GM13977 (cell line): ENCODE measurements around the gene RER1.

Experiments used
- DNase-seq: peaks from one replicate; pipeline ENCODE4 v3.0.0; 2012; ENCODE audit warnings: low spot score
- in situ Hi-C: fragments of 300-500 bp; cut with MboI; formaldehyde crosslinking; loops from one replicate; pipeline ENCODE4 v1.12.0; 2022; ENCODE audit warnings: low sequenced_read_pairs, low pct_unique_long_range_greater_than_20kb, mixed read lengths, inconsistent platforms; ENCODE audit not compliant: unreplicated experiment
- TF ChIP-seq, protein P1 (sequence below): IDR thresholded peaks from 2 replicates; pipeline ENCODE4 v1.5.1; 2012; ENCODE audit warnings: mild to moderate bottlenecking, control low read depth; ENCODE audit not compliant: insufficient read depth; ENCODE audit errors: extremely low read depth, missing control alignments

Gene RER1

DNA sequence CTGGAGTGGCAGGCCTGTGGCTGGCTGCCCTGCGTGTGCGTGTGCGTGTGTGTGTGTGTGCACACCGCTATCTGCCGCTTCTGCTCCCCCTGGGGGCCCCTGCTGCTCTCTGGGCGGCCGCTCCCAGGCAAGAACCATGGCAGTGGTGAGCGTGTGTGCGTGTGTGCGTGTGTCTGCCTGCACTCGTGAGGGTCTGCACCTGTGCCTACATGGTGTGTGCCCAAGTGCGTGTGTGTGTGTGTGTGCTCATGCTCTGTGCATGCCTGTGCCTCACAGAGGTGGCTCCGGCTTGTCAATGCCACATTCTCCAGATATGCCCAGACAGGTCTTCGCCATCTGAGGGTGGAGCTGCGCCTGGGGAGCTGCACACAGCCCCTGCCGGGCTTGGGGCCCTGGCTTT is 39.5 kb downstream of the RER1 start:
- no peak for DNase-seq
- in situ Hi-C loops = no loop called here
- TF ChIP-seq, protein P1, sequence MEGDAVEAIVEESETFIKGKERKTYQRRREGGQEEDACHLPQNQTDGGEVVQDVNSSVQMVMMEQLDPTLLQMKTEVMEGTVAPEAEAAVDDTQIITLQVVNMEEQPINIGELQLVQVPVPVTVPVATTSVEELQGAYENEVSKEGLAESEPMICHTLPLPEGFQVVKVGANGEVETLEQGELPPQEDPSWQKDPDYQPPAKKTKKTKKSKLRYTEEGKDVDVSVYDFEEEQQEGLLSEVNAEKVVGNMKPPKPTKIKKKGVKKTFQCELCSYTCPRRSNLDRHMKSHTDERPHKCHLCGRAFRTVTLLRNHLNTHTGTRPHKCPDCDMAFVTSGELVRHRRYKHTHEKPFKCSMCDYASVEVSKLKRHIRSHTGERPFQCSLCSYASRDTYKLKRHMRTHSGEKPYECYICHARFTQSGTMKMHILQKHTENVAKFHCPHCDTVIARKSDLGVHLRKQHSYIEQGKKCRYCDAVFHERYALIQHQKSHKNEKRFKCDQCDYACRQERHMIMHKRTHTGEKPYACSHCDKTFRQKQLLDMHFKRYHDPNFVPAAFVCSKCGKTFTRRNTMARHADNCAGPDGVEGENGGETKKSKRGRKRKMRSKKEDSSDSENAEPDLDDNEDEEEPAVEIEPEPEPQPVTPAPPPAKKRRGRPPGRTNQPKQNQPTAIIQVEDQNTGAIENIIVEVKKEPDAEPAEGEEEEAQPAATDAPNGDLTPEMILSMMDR = no peak

- in situ Hi-C loops = no loop called here
- TF ChIP-seq, protein P1 = no peak
- no peak for DNase-seq
Measured at GRCh38 chr1:2431518-2431917, 39.9 kb downstream of the RER1 start.

DNA sequence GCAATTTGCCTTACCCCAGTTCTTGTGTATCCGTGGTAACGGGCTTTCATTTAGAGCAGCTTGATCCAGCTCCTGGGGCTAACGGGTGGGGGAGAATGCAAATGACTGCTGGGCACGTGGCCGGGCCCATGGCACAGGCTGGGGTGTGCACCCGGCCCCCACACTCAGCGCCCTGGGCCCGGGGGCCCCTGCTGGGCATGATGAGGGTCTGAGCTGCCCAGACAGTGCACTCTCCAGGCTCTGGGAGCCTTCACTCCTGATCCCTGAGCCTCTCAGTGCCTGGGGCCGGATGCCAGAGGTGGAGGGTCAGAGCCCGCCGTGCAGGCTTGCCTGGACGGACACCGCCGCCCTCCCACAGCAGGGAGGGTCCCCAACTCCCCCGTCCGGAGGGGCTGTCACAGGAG is 40.8 kb downstream of the RER1 start:
- DNase-seq = no peak
- in situ Hi-C loops = no loop called here
- TF ChIP-seq, protein P1 = no peak

- in situ Hi-C loops = no loop called here
- DNase-seq = no peak
Measured at GRCh38 chr1:2433196-2433595, 41.6 kb downstream of the RER1 start.

GRCh38 chr1:2433936-2434655 is 42.5 kb downstream of the RER1 start:
- in situ Hi-C loops = no loop called here
- TF ChIP-seq, protein P1 = no peak
- DNase-seq = no peak

More at GRCh38 chr1:2433196-2433595, 41.6 kb downstream of the RER1 start:
- TF ChIP-seq, protein P1 = no peak

DNA sequence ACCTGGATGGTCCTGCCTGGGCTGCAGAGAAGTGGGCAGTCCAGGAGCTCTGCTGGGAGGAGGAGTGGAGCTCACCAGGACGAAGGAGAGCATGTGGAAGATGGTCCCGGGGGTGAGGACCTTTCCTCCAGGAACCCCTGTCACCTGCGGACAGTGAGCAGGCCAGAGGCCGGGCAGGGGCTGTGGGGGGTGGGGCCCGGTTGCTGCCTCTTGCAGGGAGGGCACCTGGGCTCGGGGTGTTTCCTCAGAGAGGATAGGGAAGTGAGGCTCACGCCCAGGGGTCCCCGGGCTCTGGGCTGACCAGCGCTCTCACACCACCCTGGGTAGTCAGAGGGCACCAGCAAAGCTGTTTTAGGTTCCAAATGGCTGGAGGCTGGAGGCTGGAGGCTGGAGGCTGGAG is 43.5 kb downstream of the RER1 start:
- in situ Hi-C loops = no loop called here

More for the DNA sequence above, 43.5 kb downstream of the RER1 start:
- DNase-seq = no peak
- TF ChIP-seq, protein P1 = no peak
